8988T (cell line): ENCODE measurements around the gene NRXN3.

Source experiments
- DNase-seq: peaks from one replicate; pipeline ENCODE4 v3.0.0; 2011

The NRXN3 gene

DNA sequence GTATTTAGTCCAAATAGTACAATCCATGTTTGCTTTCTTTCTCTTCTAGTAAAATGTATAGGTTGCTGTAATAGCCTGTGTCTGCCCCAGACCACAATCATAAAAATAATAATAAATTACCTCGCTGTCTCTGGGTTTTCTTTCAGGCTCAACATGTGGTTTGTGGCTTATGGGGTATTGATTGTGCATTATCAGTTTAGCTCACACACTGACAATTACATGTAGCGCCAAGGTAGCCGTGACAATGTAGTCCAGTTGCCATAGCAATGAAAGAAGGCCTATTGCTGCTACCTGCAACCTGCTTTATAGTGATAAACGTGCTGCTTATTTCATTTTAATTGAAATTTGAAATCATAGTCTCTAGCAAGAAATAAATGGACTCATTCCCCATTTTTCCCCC lies 1009.8 kb downstream of the NRXN3 start:
- DNase-seq: no peak

GRCh38 chr14:79180656-79181055 lies 1010.5 kb downstream of the NRXN3 start:
- no peak for DNase-seq

- DNase-seq: no peak
Measured at GRCh38 chr14:79186523-79186922, 1016.4 kb downstream of the NRXN3 start.

DNA sequence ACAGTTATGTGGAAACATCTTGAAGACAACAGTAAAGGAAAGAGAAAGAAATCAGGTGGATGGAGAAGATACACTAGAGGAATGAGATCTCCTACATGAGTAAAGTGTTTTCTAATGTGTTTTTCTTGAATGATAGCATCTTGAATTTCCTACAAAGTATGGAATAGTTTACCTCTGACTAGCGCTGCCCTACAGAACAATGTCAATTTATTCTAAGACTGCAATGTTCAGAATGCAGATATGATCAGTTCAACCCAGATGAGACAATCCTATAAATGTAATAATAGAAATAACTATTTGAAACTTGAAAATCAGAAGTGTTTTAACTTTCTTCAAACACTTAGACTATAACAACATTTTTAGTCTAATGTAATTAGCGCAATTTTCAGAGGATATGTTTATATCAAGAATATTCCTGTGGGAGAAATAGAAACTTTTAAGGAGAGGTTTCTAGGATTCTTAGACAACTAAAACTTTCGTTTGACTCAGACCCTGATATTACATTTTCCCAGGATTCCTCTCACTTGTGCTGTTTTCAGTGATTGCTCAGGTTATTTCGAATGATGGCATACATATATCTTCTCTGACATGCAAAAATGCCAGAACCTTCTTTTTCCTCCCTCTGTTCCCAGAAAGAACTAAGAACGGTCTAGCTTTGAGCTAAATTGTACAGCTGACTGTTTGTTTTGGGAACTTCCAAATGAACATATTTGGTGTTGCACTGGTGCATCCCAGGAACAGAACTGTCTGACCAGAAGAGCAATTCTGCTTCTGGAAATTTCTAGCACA lies 1023.7 kb downstream of the NRXN3 start:
- no peak for DNase-seq

DNA sequence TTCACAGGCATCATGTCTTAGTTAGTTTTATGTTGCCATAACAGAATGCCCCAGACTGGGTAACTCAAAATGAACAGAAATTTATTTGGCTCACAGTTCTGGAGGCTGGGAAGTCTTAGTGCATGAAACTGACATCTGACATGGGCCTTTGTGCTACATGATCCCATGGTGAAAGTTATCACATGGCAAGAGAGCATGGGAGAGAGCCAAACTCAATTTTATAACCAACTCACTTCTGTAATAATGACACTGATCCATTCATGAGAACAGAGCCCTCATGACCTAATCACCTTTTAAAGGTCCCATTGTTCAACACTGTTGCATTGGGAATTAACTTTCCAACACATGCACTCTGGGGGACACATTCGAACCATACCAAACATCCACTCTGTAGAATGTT lies 1026.0 kb downstream of the NRXN3 start:
- no peak for DNase-seq

DNA sequence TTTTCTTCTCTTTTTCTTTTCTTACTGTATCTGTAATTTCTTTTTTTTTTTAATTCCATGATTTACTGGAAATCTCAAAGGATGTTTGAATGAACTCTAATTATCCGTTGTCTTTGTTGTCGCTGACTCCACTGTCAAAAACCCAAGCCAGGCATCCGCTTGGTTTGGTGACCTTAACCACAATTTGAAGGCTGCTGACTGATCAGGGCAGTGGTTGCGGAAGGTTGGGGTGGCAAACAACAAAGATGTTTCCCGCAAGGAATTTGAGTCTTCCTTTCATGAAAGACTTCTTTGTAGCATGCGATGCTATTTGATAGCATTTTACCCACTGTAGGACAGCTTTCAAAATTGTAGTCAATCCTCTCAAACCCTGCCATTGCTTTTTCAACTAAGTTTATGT lies 1027.3 kb downstream of the NRXN3 start:
- no peak for DNase-seq

GRCh38 chr14:79199217-79199616 lies 1029.0 kb downstream of the NRXN3 start:
- no peak for DNase-seq

- DNase-seq: no peak
Measured at GRCh38 chr14:79201564-79202207, 1031.5 kb downstream of the NRXN3 start.

GRCh38 chr14:79204591-79204990 lies 1034.4 kb downstream of the NRXN3 start:
- no peak for DNase-seq

DNA sequence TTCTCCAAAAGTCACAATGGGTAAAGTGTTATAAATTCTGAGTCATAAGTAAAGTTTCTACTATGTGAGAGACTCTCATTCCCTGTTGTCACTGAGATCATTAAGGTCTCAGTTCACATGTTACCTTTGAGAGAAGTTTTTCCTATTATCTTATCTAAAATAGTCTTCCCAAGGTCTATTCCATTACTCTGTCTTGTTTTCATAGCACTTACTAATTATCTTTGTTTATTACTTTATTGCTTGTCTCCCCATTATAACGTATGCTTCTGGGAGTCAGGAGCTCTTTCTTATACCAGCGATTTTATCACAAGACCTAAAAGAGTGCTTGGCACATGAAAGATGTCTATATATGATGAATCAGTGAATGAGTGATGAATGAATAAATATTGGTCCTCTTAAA lies 1039.2 kb downstream of the NRXN3 start:
- no peak for DNase-seq

GRCh38 chr14:79225815-79226214 lies 1055.6 kb downstream of the NRXN3 start:
- no peak for DNase-seq

GRCh38 chr14:79229383-79229909 lies 1059.3 kb downstream of the NRXN3 start:
- no peak for DNase-seq

DNA sequence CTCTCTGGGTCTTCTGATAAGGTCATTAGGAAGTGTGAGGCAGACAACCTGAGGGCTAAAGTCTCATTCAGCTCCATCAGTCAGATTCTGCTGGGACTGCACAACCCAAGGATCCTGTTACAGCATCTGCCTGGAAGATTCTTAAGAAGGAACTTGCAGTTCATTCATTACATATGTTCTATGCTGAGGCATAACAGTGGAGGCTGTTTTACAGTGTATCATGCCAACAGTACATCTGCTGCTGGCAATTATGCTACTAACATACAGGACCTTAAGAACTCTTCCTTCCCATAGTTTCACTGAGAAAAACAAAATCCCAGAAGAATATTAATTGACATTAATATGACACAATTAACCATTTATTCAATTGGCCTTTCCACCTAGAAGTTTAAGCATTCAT lies 1072.5 kb downstream of the NRXN3 start:
- DNase-seq: no peak

GRCh38 chr14:79246173-79246572 lies 1076.0 kb downstream of the NRXN3 start:
- DNase-seq: no peak

GRCh38 chr14:79248126-79248525 lies 1078.0 kb downstream of the NRXN3 start:
- DNase-seq: no peak

DNA sequence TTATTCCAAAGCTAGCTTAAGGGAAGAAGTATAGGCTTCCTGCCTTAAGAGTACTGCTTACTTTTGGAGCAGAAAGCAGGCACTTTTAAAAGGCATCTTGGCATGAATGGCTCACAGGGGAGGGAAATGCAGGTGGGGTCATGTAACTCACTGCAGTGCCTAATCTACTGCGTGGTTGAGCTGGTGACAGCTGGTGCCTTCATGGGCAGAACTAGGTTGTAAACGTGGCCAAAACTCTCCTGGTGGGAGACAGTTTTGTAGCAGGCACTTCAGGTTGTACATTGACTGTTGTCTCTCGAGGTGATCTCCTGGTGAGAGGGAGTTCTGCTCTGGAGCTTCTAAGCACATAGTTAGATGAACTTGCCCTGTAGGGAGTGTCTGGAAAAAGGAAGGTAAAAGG lies 1078.6 kb downstream of the NRXN3 start:
- DNase-seq: no peak

GRCh38 chr14:79251278-79251677 lies 1081.1 kb downstream of the NRXN3 start:
- DNase-seq: no peak

DNA sequence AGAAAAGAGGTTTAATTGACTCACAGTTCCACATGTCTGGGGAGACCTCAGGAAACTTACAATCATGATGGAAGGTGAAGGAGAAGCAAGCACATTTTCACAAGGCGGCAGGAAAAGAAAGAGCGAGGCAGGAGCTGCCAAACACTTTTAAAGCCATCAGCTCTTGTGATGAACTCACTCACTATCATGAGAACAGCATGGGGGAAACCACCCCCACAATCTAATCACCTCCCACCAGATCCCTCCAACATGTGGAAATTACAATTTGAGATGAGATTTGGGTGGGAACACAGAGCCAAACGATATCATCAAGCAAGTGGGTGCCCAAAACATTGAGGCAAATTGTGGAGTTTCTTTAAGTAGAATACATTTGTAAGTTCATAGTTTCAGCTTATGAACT lies 1083.4 kb downstream of the NRXN3 start:
- DNase-seq: no peak

- DNase-seq: no peak
Measured at GRCh38 chr14:79254069-79254775, 1084.0 kb downstream of the NRXN3 start.

- DNase-seq: no peak
Measured at GRCh38 chr14:79256380-79256779, 1086.2 kb downstream of the NRXN3 start.

DNA sequence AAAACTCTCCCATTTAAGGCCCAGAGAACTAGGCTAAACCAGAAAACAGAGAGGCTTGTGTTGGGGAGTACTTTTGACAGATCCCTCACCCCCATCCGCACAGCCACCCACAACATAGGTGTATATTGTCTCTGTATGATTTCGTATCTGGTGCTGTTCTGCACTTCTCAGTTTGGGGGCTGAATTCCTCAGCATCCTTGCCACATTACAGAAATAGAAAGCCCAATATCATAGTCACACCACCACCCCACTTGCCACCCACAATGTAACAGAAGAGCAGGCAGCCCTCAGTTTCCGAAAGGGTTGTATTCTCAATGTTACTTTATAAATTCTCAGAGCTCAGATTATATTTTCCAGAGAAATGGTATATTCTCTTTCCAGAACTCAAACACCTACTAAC lies 1090.2 kb downstream of the NRXN3 start:
- DNase-seq: no peak

GRCh38 chr14:79265366-79265946 lies 1095.3 kb downstream of the NRXN3 start:
- DNase-seq: no peak

DNA sequence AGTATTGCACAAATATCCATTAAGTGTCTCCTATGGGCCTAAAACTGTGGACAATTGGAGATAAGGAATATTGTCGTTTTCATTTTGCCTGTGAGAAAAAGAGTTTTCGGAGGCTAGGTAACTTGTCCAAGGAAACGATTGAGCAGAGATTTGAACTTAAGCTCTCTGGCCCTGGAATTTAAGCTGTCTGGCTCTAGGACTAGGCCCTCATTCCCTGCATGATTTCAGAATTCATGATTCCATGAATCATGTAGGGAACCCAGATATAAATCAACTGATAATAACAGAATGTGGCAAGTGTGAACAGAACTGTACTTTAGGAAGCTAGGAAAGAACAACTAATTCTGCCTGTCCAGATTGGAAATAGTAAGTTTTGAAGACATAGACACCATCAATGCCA lies 1100.2 kb downstream of the NRXN3 start:
- DNase-seq: no peak
